Fibroblast of gingiva (primary cell): ENCODE measurements around the gene SYNPO2.
"Not testable (repeated sequence)": the region's sequence is repeated elsewhere in the genome, so short reads cannot be mapped to it uniquely, and the experiment has no call there.

Source experiments
- DNase-seq: peaks from one replicate; pipeline ENCODE4 v3.0.0-alpha.2; 2011; ENCODE audit warnings: low read depth

The SYNPO2 gene

GRCh38 chr4:119035951-119036737 is 147.5 kb downstream of the SYNPO2 start:
- no peak for DNase-seq

- DNase-seq = no peak
These were observed 149.1 kb downstream of the SYNPO2 start for GRCh38 chr4:119037709-119038108.

GRCh38 chr4:119038116-119038841 is 149.6 kb downstream of the SYNPO2 start:
- peak; percentile 41 for DNase-seq

- DNase-seq = no peak
These were observed 150.5 kb downstream of the SYNPO2 start for GRCh38 chr4:119039160-119039559.

GRCh38 chr4:119039779-119040178 is 151.1 kb downstream of the SYNPO2 start:
- DNase-seq = no peak

- peak; percentile 42 for DNase-seq
These were observed 151.6 kb downstream of the SYNPO2 start for GRCh38 chr4:119040261-119040660.

GRCh38 chr4:119040694-119041185 is 152.1 kb downstream of the SYNPO2 start:
- DNase-seq = peak; percentile 84

GRCh38 chr4:119041396-119041795 is 152.7 kb downstream of the SYNPO2 start:
- DNase-seq = no peak

- peak; percentile 66 for DNase-seq
These were observed 153.4 kb downstream of the SYNPO2 start for GRCh38 chr4:119041951-119042560.

GRCh38 chr4:119046263-119046662 is 157.6 kb downstream of the SYNPO2 start:
- DNase-seq = no peak

GRCh38 chr4:119047059-119047458 is 158.4 kb downstream of the SYNPO2 start:
- not testable (repeated sequence) for DNase-seq

GRCh38 chr4:119048446-119048845 is 159.8 kb downstream of the SYNPO2 start:
- no peak for DNase-seq

GRCh38 chr4:119049342-119049741 is 160.7 kb downstream of the SYNPO2 start:
- DNase-seq = no peak

GRCh38 chr4:119050527-119051090 is 162.0 kb downstream of the SYNPO2 start:
- no peak for DNase-seq

- DNase-seq = no peak
These were observed 164.6 kb downstream of the SYNPO2 start for GRCh38 chr4:119053245-119053644.

GRCh38 chr4:119053997-119054396 is 165.3 kb downstream of the SYNPO2 start:
- no peak for DNase-seq

- no peak for DNase-seq
These were observed 168.8 kb downstream of the SYNPO2 start for GRCh38 chr4:119057417-119057816.

- no peak for DNase-seq
These were observed 170.6 kb downstream of the SYNPO2 start for GRCh38 chr4:119059221-119059620.

- DNase-seq = not testable (repeated sequence)
These were observed 178.5 kb downstream of the SYNPO2 start for GRCh38 chr4:119067125-119067524.

GRCh38 chr4:119067670-119068360 is 179.2 kb downstream of the SYNPO2 start:
- not testable (repeated sequence) for DNase-seq

GRCh38 chr4:119068529-119068962 is 179.9 kb downstream of the SYNPO2 start:
- no peak for DNase-seq

GRCh38 chr4:119070301-119070700 is 181.6 kb downstream of the SYNPO2 start:
- no peak for DNase-seq
